ENCODE data around the gene STAU1. TPM values are rescaled to one million over a fixed set of nuclear protein-coding genes. Genes with fewer than 3 reads are reported as not detected.

STAU1 gene
- total and polyA plus RNA-seq, 2 of the 13 experiments (the other 11 are each of a cell fraction or from before 2014, with no cell fraction given): 119 to 133 TPM

DNA sequence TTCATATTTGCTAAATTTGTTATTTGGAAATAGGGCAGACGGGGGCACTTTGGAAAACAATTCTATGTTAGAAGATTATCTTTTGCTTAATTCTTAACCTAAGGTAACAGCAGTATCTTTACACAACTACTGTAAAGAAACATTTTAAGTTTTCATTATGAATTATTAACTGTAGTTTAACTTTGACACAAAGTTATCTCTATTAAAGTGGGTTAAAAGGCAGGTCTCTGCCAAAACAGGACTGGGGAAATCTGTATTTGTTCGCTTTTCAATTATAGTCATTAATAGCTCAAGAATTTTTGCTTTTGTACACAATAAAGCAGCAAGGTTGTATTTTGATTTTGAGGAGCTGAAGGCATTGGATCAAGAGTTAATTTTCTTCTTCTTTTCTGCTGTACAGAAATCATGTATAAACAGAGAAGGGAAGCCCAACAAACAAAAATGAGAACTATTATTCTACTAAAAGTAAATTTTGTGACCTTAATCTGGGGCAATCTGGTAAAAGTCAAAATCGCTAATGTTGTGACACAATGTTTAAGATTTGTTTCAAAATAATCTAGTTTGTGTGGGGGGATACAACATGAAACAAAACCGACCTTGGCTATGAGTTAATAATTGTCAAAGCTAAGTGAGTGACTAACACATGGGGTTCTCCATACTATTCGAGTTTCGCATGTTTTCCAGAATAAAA is 2.9 kb downstream of the STAU1 start (continued):
- TF ChIP-seq, protein P1, sequence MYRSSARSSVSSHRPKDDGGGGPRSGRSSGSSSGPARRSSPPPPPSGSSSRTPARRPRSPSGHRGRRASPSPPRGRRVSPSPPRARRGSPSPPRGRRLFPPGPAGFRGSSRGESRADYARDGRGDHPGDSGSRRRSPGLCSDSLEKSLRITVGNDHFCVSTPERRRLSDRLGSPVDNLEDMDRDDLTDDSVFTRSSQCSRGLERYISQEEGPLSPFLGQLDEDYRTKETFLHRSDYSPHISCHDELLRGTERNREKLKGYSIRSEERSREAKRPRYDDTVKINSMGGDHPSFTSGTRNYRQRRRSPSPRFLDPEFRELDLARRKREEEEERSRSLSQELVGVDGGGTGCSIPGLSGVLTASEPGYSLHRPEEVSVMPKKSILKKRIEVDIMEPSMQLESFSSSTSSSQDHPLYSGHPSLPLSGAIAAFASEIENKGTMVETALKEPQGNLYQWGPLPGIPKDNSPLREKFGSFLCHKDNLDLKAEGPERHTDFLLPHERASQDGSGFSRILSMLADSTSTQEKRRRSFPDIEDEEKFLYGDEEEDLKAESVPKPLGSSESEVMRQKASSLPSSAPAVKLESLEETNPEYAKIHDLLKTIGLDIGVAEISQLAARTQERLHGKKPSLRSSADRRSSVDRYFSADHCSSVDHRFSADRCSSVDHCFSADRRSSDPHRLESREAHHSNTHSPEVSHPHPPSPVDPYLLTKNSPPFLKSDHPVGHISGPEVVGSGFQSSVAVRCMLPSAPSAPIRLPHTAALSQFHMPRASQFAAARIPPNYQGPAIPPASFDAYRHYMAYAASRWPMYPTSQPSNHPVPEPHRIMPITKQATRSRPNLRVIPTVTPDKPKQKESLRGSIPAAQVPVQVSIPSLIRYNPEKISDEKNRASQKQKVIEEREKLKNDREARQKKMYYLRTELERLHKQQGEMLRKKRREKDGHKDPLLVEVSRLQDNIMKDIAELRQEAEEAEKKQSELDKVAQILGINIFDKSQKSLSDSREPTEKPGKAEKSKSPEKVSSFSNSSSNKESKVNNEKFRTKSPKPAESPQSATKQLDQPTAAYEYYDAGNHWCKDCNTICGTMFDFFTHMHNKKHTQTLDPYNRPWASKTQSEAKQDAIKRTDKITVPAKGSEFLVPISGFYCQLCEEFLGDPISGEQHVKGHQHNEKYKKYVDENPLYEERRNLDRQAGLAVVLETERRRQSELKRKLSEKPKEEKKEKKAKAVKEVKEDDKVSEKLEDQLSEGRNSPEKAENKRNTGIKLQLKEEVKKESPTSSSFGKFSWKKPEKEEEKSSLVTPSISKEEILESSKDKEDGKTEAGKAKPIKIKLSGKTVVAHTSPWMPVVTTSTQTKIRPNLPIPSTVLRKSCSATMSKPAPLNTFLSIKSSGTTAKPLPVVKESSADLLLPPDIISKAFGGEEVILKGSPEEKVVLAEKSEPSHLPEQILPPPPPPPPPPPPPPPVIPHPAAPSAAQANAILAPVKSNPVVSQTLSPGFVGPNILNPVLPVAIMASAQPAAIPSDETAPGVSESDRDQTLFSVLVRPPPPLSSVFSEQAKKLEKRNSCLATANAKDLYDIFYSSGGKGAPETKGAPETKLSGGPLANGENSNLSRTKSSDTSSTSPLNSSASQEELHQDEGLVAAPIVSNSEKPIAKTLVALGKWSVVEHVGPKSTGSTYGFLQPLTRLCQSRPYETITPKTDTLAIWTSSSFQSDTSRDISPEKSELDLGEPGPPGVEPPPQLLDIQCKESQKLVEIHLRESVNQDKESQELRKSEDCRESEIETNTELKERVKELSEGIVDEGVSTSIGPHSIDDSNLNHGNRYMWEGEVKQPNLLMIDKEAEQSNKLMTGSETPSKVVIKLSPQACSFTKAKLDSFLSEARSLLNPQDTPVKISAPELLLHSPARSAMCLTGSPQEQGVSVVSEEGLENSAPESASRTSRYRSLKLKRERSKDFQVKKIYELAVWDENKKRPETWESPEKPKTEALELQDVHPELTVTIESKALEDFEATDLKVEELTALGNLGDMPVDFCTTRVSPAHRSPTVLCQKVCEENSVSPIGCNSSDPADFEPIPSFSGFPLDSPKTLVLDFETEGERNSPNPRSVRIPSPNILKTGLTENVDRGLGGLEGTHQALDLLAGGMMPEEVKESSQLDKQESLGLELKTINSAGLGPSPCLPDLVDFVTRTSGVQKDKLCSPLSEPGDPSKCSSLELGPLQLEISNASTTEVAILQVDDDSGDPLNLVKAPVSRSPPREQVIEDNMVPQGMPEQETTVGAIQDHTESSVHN (CRISPR knock-in tag; IDR thresholded peaks at IDR 0.05): no peak
- TF ChIP-seq ZNF317 (CRISPR knock-in tag; IDR thresholded peaks at IDR 0.05): no peak
- TF ChIP-seq RBFOX2 (IDR thresholded peaks at IDR 0.05; ENCODE audit: low read depth, low read length): peak; percentile 48; the same call in 1 of the 2 replicates
- TF ChIP-seq, protein P2, sequence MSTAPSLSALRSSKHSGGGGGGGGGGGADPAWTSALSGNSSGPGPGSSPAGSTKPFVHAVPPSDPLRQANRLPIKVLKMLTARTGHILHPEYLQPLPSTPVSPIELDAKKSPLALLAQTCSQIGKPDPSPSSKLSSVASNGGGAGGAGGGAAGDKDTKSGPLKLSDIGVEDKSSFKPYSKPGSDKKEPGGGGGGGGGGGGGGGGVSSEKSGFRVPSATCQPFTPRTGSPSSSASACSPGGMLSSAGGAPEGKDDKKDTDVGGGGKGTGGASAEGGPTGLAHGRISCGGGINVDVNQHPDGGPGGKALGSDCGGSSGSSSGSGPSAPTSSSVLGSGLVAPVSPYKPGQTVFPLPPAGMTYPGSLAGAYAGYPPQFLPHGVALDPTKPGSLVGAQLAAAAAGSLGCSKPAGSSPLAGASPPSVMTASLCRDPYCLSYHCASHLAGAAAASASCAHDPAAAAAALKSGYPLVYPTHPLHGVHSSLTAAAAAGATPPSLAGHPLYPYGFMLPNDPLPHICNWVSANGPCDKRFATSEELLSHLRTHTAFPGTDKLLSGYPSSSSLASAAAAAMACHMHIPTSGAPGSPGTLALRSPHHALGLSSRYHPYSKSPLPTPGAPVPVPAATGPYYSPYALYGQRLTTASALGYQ (CRISPR knock-in tag; IDR thresholded peaks at IDR 0.05): peak; percentile 19; the same call in 1 of the 2 replicates
- TF ChIP-seq, protein P3, sequence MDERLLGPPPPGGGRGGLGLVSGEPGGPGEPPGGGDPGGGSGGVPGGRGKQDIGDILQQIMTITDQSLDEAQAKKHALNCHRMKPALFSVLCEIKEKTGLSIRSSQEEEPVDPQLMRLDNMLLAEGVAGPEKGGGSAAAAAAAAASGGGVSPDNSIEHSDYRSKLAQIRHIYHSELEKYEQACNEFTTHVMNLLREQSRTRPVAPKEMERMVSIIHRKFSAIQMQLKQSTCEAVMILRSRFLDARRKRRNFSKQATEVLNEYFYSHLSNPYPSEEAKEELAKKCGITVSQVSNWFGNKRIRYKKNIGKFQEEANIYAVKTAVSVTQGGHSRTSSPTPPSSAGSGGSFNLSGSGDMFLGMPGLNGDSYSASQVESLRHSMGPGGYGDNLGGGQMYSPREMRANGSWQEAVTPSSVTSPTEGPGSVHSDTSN (CRISPR knock-in tag; IDR thresholded peaks at IDR 0.05): no peak
- TF ChIP-seq POLR2A (IDR thresholded peaks at IDR 0.05; ENCODE audit: insufficient read depth in 1 of 2, low read depth in 2 of 2, low read length in 2 of 2): no peak
- no peak for TF ChIP-seq SRSF9 (IDR thresholded peaks at IDR 0.05; ENCODE audit: borderline replicate concordance, insufficient read depth, low read depth, low read length, poor library complexity, severe bottlenecking)
- no peak for TF ChIP-seq ZNF552 (CRISPR knock-in tag; IDR thresholded peaks at IDR 0.05; ENCODE audit: borderline replicate concordance)
- TF ChIP-seq HOXA5 (CRISPR knock-in tag; IDR thresholded peaks at IDR 0.05): no peak; the same call in 1 of the 2 replicates
- TF ChIP-seq, protein P4, sequence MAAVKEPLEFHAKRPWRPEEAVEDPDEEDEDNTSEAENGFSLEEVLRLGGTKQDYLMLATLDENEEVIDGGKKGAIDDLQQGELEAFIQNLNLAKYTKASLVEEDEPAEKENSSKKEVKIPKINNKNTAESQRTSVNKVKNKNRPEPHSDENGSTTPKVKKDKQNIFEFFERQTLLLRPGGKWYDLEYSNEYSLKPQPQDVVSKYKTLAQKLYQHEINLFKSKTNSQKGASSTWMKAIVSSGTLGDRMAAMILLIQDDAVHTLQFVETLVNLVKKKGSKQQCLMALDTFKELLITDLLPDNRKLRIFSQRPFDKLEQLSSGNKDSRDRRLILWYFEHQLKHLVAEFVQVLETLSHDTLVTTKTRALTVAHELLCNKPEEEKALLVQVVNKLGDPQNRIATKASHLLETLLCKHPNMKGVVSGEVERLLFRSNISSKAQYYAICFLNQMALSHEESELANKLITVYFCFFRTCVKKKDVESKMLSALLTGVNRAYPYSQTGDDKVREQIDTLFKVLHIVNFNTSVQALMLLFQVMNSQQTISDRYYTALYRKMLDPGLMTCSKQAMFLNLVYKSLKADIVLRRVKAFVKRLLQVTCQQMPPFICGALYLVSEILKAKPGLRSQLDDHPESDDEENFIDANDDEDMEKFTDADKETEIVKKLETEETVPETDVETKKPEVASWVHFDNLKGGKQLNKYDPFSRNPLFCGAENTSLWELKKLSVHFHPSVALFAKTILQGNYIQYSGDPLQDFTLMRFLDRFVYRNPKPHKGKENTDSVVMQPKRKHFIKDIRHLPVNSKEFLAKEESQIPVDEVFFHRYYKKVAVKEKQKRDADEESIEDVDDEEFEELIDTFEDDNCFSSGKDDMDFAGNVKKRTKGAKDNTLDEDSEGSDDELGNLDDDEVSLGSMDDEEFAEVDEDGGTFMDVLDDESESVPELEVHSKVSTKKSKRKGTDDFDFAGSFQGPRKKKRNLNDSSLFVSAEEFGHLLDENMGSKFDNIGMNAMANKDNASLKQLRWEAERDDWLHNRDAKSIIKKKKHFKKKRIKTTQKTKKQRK (IDR thresholded peaks at IDR 0.05; ENCODE audit: low read length): no peak
- no peak for TF ChIP-seq YEATS2 (CRISPR knock-in tag; IDR thresholded peaks at IDR 0.05; ENCODE audit: borderline replicate concordance)
- TF ChIP-seq ZNF713 (CRISPR knock-in tag; IDR thresholded peaks at IDR 0.05): no peak
- TF ChIP-seq ZNF205 (CRISPR knock-in tag; IDR thresholded peaks at IDR 0.05): no peak
- TF ChIP-seq ZSCAN22 (CRISPR knock-in tag; IDR thresholded peaks at IDR 0.05): no peak
- TF ChIP-seq SRSF4 (IDR thresholded peaks at IDR 0.05; ENCODE audit: low read depth, low read length, poor library complexity, severe bottlenecking): no peak
